IMR-90 (cell line): Measurements from ENCODE around the gene KCNC2.

Experiments used
- CEBPB ChIP-seq: IDR thresholded peaks from 2 replicates; pipeline ENCODE4 v1.6.1; 2012; ENCODE audit warnings: low read depth, low read length, improper control_type of control experiment
- CTCF ChIP-seq: conservative IDR thresholded peaks from 2 replicates; pipeline ENCODE4 v1.5.1; 2012; ENCODE audit warnings: mild to moderate bottlenecking, low read depth, low read length, improper control_type of control experiment
- MAFK ChIP-seq: IDR thresholded peaks from 2 replicates; pipeline ENCODE4 v1.6.1; 2012; ENCODE audit warnings: low read depth, low read length, improper control_type of control experiment
- POLR2A ChIP-seq: IDR thresholded peaks from 2 replicates; pipeline ENCODE4 v1.6.1; 2012; ENCODE audit warnings: mild to moderate bottlenecking, low read depth, low read length
- USF2 ChIP-seq: fragments of 150-350 bp; IDR thresholded peaks from 2 replicates; pipeline ENCODE4 v1.6.1; 2017; ENCODE audit warnings: mild to moderate bottlenecking, antibody characterized with exemption, low read length, low read depth

GRCh38 chr12:75129275-75129674 is 80.4 kb downstream of the KCNC2 start:
- TF ChIP-seq CTCF (no peak), MAFK (no peak), USF2 (no peak), POLR2A (no peak), CEBPB (no peak)
